ENCODE measurements around the gene NLGN1.

- TF ChIP-seq CTCF (IDR thresholded peaks at IDR 0.05) = no peak
- no peak for TF ChIP-seq POLR2A (IDR thresholded peaks at IDR 0.05; ENCODE audit: low read depth)
- TF ChIP-seq EP300 (IDR thresholded peaks at IDR 0.05) = no peak
These were observed 301.8 kb downstream of the NLGN1 start for GRCh38 chr3:173699353-173699752.
